Neural crest cell (in vitro differentiated cells): ENCODE data around the gene NCR3LG1. TPM values are rescaled to one million over a fixed set of nuclear protein-coding genes. Genes with fewer than 3 reads are reported as not detected.

Source experiments
- DNase-seq: peaks from one replicate; pipeline ENCODE4 v3.0.0; 2021; ENCODE audit warnings: low read depth, mixed read lengths, low spot score
- H3K27ac Mint-ChIP-seq: one replicate; pipeline ENCODE4 v1.8.0; 2021; ENCODE audit warnings: mild to moderate bottlenecking, mixed read lengths; ENCODE audit not compliant: unreplicated experiment
- H3K27me3 Mint-ChIP-seq: 2 replicates; pipeline ENCODE4 v1.8.0; 2021; ENCODE audit warnings: low read depth, mild to moderate bottlenecking, mixed read lengths
- H3K36me3 Mint-ChIP-seq: 2 replicates; pipeline ENCODE4 v1.8.0; 2021; ENCODE audit warnings: low read depth, mild to moderate bottlenecking, mixed read lengths
- H3K4me1 Mint-ChIP-seq: 2 replicates; pipeline ENCODE4 v1.8.0; 2021; ENCODE audit warnings: mixed read lengths
- H3K4me3 Mint-ChIP-seq: one replicate; pipeline ENCODE4 v1.8.0; 2021; ENCODE audit warnings: mild to moderate bottlenecking, mixed read lengths
- H3K9me3 Mint-ChIP-seq: 2 replicates; pipeline ENCODE4 v1.8.0; 2021; ENCODE audit warnings: mixed read lengths
- total RNA-seq: library from RNA; stranded (reverse); gene quantifications from 2 replicates; pipeline ENCODE4 v1.2.1, GENCODE V29; 2021
- TF ChIP-seq, protein P1 (sequence below): fragments of 200-600 bp; sonication (generic); conservative IDR thresholded peaks from 2 replicates; pipeline ENCODE4 v1.5.0; 2021; ENCODE audit warnings: antibody characterized with exemption, mild to moderate bottlenecking

NCR3LG1 gene
- total RNA-seq, 1 donor from 2014 or later, result 18.8 TPM

DNA sequence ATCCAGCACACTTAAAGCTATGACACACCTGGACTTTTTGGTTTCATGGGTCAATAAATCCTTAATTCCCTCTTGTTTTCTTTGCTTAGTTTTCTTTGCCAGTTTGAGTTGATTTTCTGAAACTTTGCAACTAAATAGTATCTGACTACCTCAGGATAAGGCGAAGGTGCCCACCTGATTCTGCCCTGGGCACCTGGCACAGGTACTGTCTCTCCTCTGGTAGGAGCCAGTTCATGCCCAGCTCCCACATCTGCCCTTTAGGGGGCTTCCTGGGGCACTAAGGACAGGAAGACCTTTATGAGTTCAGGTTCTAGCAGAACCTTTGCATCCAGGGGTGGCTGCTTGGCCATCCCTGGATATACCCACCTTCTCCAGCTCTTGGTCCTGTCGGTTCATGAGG is 56.4 kb downstream of the NCR3LG1 start:
- Mint-ChIP-seq H3K4me3 (no peak overlapping the region), H3K36me3 (no peaks in the 10 kb centered on the region), H3K27ac (no peak overlapping the region), H3K27me3 (no peaks in the 10 kb centered on the region), H3K4me1 (peaks cover 15% of the 10 kb centered on the region), H3K9me3 (no peaks in the 10 kb centered on the region)
- TF ChIP-seq, protein P1, sequence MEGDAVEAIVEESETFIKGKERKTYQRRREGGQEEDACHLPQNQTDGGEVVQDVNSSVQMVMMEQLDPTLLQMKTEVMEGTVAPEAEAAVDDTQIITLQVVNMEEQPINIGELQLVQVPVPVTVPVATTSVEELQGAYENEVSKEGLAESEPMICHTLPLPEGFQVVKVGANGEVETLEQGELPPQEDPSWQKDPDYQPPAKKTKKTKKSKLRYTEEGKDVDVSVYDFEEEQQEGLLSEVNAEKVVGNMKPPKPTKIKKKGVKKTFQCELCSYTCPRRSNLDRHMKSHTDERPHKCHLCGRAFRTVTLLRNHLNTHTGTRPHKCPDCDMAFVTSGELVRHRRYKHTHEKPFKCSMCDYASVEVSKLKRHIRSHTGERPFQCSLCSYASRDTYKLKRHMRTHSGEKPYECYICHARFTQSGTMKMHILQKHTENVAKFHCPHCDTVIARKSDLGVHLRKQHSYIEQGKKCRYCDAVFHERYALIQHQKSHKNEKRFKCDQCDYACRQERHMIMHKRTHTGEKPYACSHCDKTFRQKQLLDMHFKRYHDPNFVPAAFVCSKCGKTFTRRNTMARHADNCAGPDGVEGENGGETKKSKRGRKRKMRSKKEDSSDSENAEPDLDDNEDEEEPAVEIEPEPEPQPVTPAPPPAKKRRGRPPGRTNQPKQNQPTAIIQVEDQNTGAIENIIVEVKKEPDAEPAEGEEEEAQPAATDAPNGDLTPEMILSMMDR, result no peak
- no peak for DNase-seq

DNA sequence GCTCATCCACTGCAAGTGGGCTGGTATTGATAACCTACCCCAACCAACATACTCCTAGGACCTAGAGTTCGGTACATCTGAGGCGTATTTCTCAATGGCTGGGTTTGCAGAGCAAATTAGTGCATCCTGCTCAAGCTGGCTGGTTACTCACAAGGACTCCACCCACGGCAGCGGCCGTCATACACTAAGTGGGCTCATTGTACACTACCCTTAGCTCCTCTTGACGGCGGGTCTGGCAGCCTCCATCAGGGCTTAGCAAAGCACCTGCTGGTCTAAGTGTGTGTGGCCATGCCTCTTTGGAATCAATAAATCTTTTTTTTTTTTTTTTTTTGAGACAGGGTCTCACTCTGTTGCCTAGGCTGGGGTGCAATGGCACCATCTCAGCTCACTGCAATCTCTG is 57.0 kb downstream of the NCR3LG1 start:
- Mint-ChIP-seq H3K4me3 (no peak overlapping the region), H3K4me1 (peaks cover 19% of the 10 kb centered on the region), H3K9me3 (no peaks in the 10 kb centered on the region), H3K36me3 (no peaks in the 10 kb centered on the region), H3K27me3 (no peaks in the 10 kb centered on the region), H3K27ac (no peak overlapping the region)
- DNase-seq, result no peak
- TF ChIP-seq, protein P1, result no peak

GRCh38 chr11:17410606-17411379 is 59.2 kb downstream of the NCR3LG1 start:
- peaks cover 2% of the 10 kb centered on the region for H3K27me3 Mint-ChIP-seq
- H3K4me1 Mint-ChIP-seq, result peaks cover 18% of the 10 kb centered on the region
- H3K4me3 Mint-ChIP-seq, result no peak overlapping the region
- DNase-seq, result no peak
- no peaks in the 10 kb centered on the region for H3K9me3 Mint-ChIP-seq
- TF ChIP-seq, protein P1, result no peak
- no peaks in the 10 kb centered on the region for H3K36me3 Mint-ChIP-seq
- peak overlapping the region; percentile 60 for H3K27ac Mint-ChIP-seq

- DNase-seq, result no peak
- Mint-ChIP-seq H3K27me3 (peaks cover 2% of the 10 kb centered on the region), H3K36me3 (no peaks in the 10 kb centered on the region), H3K9me3 (no peaks in the 10 kb centered on the region), H3K4me1 (peaks cover 17% of the 10 kb centered on the region), H3K27ac (no peak overlapping the region), H3K4me3 (no peak overlapping the region)
- TF ChIP-seq, protein P1, result no peak
Measured at GRCh38 chr11:17411418-17411817, 59.8 kb downstream of the NCR3LG1 start.

DNA sequence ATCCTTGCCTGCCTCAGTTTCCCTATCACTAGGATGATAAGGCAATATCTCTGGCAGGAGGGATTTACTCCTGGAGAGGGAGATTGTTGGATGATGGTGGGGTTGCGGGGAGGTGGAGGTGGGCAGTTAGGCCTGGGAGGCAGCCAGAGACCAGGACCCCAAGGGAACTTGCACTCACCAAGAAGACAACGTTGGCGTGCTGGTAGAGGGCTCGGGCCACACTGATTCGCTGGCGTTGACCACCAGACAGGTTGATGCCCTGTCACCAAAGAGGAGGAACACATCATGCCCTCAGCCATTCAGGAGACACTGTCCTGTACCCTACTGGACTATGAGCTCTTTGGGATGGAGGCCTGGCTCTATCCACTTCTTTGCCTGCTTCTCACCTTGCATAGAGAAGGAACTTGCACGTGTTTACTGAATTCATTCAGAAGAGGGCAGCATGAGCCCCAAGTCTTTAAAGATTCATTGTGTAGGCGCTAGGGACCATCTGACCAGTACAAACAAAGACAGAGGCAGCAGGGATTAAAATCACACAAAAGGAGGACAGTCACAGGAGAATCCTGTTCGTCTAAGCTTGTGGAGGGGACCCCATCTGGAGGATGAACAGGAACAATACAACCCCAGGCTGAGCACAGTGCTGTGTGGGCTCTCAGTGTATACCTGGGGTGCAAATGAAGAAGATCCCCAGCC is 61.0 kb downstream of the NCR3LG1 start:
- no peak overlapping the region for H3K27ac Mint-ChIP-seq
- H3K9me3 Mint-ChIP-seq, result no peaks in the 10 kb centered on the region
- peaks cover 2% of the 10 kb centered on the region for H3K27me3 Mint-ChIP-seq
- H3K4me1 Mint-ChIP-seq, result peaks cover 17% of the 10 kb centered on the region
- DNase-seq, result no peak
- no peak overlapping the region for H3K4me3 Mint-ChIP-seq
- TF ChIP-seq, protein P1, result no peak
- no peaks in the 10 kb centered on the region for H3K36me3 Mint-ChIP-seq
